NCI-H446 treated with DMSO at 0.1 percent for 48 hours (cell line): ENCODE data around the gene CCL17.

ENCODE experiments used
- DNase-seq: peaks from one replicate; lab custom pipeline; 2025; lab: John Stamatoyannopoulos, UW

Gene CCL17

GRCh38 chr16:57377080-57377841 lies 27.3 kb upstream of the CCL17 start:
- DNase-seq = no peak

- DNase-seq = no peak
Observed at GRCh38 chr16:57379579-57379978, 25.0 kb upstream of the CCL17 start.

- no peak for DNase-seq
Observed at GRCh38 chr16:57380671-57381462, 23.7 kb upstream of the CCL17 start.

- DNase-seq = no peak
Observed at GRCh38 chr16:57381791-57382534, 22.6 kb upstream of the CCL17 start.

- DNase-seq = no peak
Observed at GRCh38 chr16:57382535-57383275, 21.9 kb upstream of the CCL17 start.

GRCh38 chr16:57383276-57384247 lies 21.0 kb upstream of the CCL17 start:
- DNase-seq = no peak

GRCh38 chr16:57384248-57385070 lies 20.1 kb upstream of the CCL17 start:
- DNase-seq = no peak

GRCh38 chr16:57385083-57385482 lies 19.5 kb upstream of the CCL17 start:
- no peak for DNase-seq

- no peak for DNase-seq
Observed at GRCh38 chr16:57386381-57386951, 18.1 kb upstream of the CCL17 start.

- DNase-seq = no peak
Observed at GRCh38 chr16:57387598-57388354, 16.8 kb upstream of the CCL17 start.

GRCh38 chr16:57388359-57389086 lies 16.0 kb upstream of the CCL17 start:
- DNase-seq = no peak

- no peak for DNase-seq
Observed at GRCh38 chr16:57389087-57389468, 15.5 kb upstream of the CCL17 start.

- no peak for DNase-seq
Observed at GRCh38 chr16:57390636-57391295, 13.8 kb upstream of the CCL17 start.

- DNase-seq = no peak
Observed at GRCh38 chr16:57391300-57391699, 13.3 kb upstream of the CCL17 start.

GRCh38 chr16:57391708-57392107 lies 12.9 kb upstream of the CCL17 start:
- no peak for DNase-seq

GRCh38 chr16:57392694-57393093 lies 11.9 kb upstream of the CCL17 start:
- DNase-seq = no peak

- no peak for DNase-seq
Observed at GRCh38 chr16:57394444-57394843, 10.1 kb upstream of the CCL17 start.

- no peak for DNase-seq
Observed at GRCh38 chr16:57395026-57395425, 9.5 kb upstream of the CCL17 start.
